GM18519 (cell line): ENCODE measurements around the gene MMP2.

Experiments
- ATAC-seq: cut with Tn5 transposase; IDR thresholded peaks from one replicate; pipeline ENCODE4 v1.9.1; 2021; ENCODE audit warnings: mild to moderate bottlenecking, moderate library complexity; ENCODE audit not compliant: unreplicated experiment, low FRiP score

MMP2 gene

GRCh38 chr16:55508941-55509931, 30.2 kb downstream of the MMP2 start, which contains the start of gene LPCAT2:
LPCAT2 (plus strand) TSS chr16:55509072; CDS start chr16:55509182, 110 bp downstream.
- ATAC-seq: no peak

GRCh38 chr16:55510185-55510805, 31.3 kb downstream of the MMP2 start:
- no peak for ATAC-seq

- ATAC-seq: no peak
These were observed 33.9 kb downstream of the MMP2 start for GRCh38 chr16:55512941-55513340.

GRCh38 chr16:55513616-55514015, 34.6 kb downstream of the MMP2 start:
- no peak for ATAC-seq

- no peak for ATAC-seq
These were observed 36.1 kb downstream of the MMP2 start for GRCh38 chr16:55515111-55515510.

- ATAC-seq: no peak
These were observed 42.8 kb downstream of the MMP2 start for GRCh38 chr16:55521792-55522191.

GRCh38 chr16:55526441-55526840, 47.4 kb downstream of the MMP2 start:
- ATAC-seq: no peak

- no peak for ATAC-seq
These were observed 48.9 kb downstream of the MMP2 start for GRCh38 chr16:55527885-55528284.

- ATAC-seq: no peak
These were observed 50.0 kb downstream of the MMP2 start for GRCh38 chr16:55529018-55529417.

GRCh38 chr16:55530316-55530856, 51.4 kb downstream of the MMP2 start:
- no peak for ATAC-seq

- ATAC-seq: no peak
These were observed 53.2 kb downstream of the MMP2 start for GRCh38 chr16:55532227-55532626.

- no peak for ATAC-seq
These were observed 55.8 kb downstream of the MMP2 start for GRCh38 chr16:55534756-55535155.

- ATAC-seq: no peak
These were observed 60.1 kb downstream of the MMP2 start for GRCh38 chr16:55539049-55539448.

GRCh38 chr16:55539488-55539887, 60.5 kb downstream of the MMP2 start:
- ATAC-seq: no peak

- ATAC-seq: no peak
These were observed 61.2 kb downstream of the MMP2 start for GRCh38 chr16:55540221-55540620.

GRCh38 chr16:55542459-55543082, 63.6 kb downstream of the MMP2 start:
- no peak for ATAC-seq

GRCh38 chr16:55543472-55543871, 64.5 kb downstream of the MMP2 start:
- no peak for ATAC-seq

- ATAC-seq: no peak
These were observed 73.6 kb downstream of the MMP2 start for GRCh38 chr16:55552621-55553020.

GRCh38 chr16:55555436-55555835, 76.4 kb downstream of the MMP2 start:
- no peak for ATAC-seq
